HepG2 (cell line): ENCODE measurements around the gene NUAK1. TPM values are rescaled to one million over a fixed set of nuclear protein-coding genes. Genes with fewer than 3 reads are reported as not detected.

Experiments used
- ATAC-seq: fragments of 200-7000 bp; cut with Tn5 transposase; 3 replicates; pipeline ENCODE4 v1.9.1; 2020; ENCODE audit warnings: mild to moderate bottlenecking, moderate library complexity
- BruUV-seq: library from RNA; stranded (reverse); fragments of 400-500 nt; replicated peaks from 2 replicates; lab custom pipeline; 2021; lab: Mats Ljungman, UMichigan
- CTCF ChIA-PET: fragments of 300-600 bp; formaldehyde crosslinking; extraction: SDS; loops from one replicate; lab custom pipeline; 2021; ENCODE audit warnings: low total read pairs, inconsistent platforms, low intra/inter-chr PET ratio; lab: Yijun Ruan, JAX
- POLR2A ChIA-PET: fragments of 350-600 bp; sonication (Branson Sonifier 250); formaldehyde crosslinking; loops from one replicate; lab custom pipeline; 2020; ENCODE audit warnings: antibody characterized with exemption, inconsistent platforms; lab: Yijun Ruan, JAX
- DNase-seq: peaks from one replicate; pipeline ENCODE4 v3.0.0-alpha.2; 2015; ENCODE audit warnings: low spot score
- FAIRE-seq: peaks from 3 replicates; lab custom pipeline; 2011; peaks lifted over from hg19 to GRCh38; lab: Jason Lieb, UNC
- H2AFZ ChIP-seq: one replicate; pipeline ENCODE4 v1.6.1; 2011; ENCODE audit warnings: low read length, inconsistent platforms
- H3K27ac ChIP-seq: fragments of 300-600 bp; 3 replicates; pipeline ENCODE4 v1.8.0; 2011; ENCODE audit warnings: mixed run types, mild to moderate bottlenecking, mixed read lengths, low read length, inconsistent platforms; ENCODE audit not compliant: insufficient read depth; ENCODE audit errors: extremely low read length
- H3K27me3 ChIP-seq, 2 experiments: fragments of 200-600 bp in 1 of 2; 2 replicates in 1 of 2; 3 replicates in 1 of 2; pipeline versions ENCODE4 v1.6.0 to v1.8.0; 2011; ENCODE audit warnings: low read length in 2 of 2, mild to moderate bottlenecking in 2 of 2, moderate library complexity in 2 of 2, inconsistent platforms in 1 of 2; ENCODE audit not compliant: insufficient read depth in 2 of 2, control insufficient read depth in 1 of 2
- H3K36me3 ChIP-seq, 2 experiments: fragments of 200-600 bp in 1 of 2; replicated peaks in 1 of 2; 2 replicates in 1 of 2; 3 replicates in 1 of 2; pipeline versions ENCODE4 v1.5.1 to v1.8.0; 2011; ENCODE audit warnings: low read length in 2 of 2, inconsistent platforms in 1 of 2; ENCODE audit not compliant: insufficient read depth in 2 of 2, control insufficient read depth in 1 of 2
- H3K4me1 ChIP-seq: 2 replicates; pipeline ENCODE4 v1.5.1; 2012; ENCODE audit warnings: low read length, inconsistent platforms; ENCODE audit not compliant: insufficient read depth
- H3K4me2 ChIP-seq: 2 replicates; pipeline ENCODE4 v1.6.0; 2011; ENCODE audit warnings: low read depth, low read length, inconsistent platforms
- H3K4me3 ChIP-seq, 3 experiments: fragments of 200-600 bp in 1 of 3; sonication (generic), shearing (Covaris generic) in 1 of 3; replicated peaks in 1 of 3; 2 replicates each; pipeline ENCODE4 v1.5.1; 2011 to 2016; ENCODE audit warnings: low read length in 3 of 3, inconsistent platforms in 2 of 3, low read depth in 2 of 3, mild to moderate bottlenecking in 2 of 3, control low read depth in 1 of 3, mixed read lengths in 1 of 3; ENCODE audit not compliant: insufficient read depth in 1 of 3
- H3K79me2 ChIP-seq: one replicate; pipeline ENCODE4 v1.6.1; 2011; ENCODE audit warnings: low read length, inconsistent platforms; ENCODE audit not compliant: insufficient read depth
- H3K9ac ChIP-seq: 2 replicates; pipeline ENCODE4 v1.6.0; 2011; ENCODE audit warnings: mild to moderate bottlenecking, low read depth, low read length, inconsistent platforms; ENCODE audit not compliant: insufficient read depth
- H3K9me3 ChIP-seq: 2 replicates; pipeline ENCODE4 v1.5.1; 2012; ENCODE audit warnings: mild to moderate bottlenecking, low read length
- H4K20me1 ChIP-seq: 2 replicates; pipeline ENCODE4 v1.6.0; 2011; ENCODE audit warnings: inconsistent platforms, mild to moderate bottlenecking, low read length, moderate library complexity; ENCODE audit not compliant: insufficient read depth
- ETV6 ChIP-seq: sonication (generic); formaldehyde crosslinking; conservative IDR thresholded peaks from 2 replicates; pipeline ENCODE4 v1.4.0; 2020; ENCODE audit warnings: missing genetic modification reagents
- FOXK2 ChIP-seq: fragments of 450-650 bp; IDR thresholded peaks from 2 replicates; pipeline ENCODE4 v1.6.1; 2016
- GABPA ChIP-seq, 2 experiments: IDR thresholded peaks; 2 replicates each; pipeline ENCODE4 v1.6.1; 2011 to 2016; ENCODE audit warnings: low read depth in 2 of 2, low read length in 1 of 2, missing biosample characterization in 1 of 2, missing genetic modification characterization in 1 of 2
- ISL2 ChIP-seq: sonication (generic); formaldehyde crosslinking; IDR thresholded peaks from 2 replicates; pipeline ENCODE4 v1.5.0; 2020; ENCODE audit warnings: missing genetic modification reagents
- ISX ChIP-seq: sonication (generic); formaldehyde crosslinking; conservative IDR thresholded peaks from 2 replicates; pipeline ENCODE4 v1.5.0; 2020; ENCODE audit warnings: missing genetic modification reagents
- JDP2 ChIP-seq: sonication (generic); formaldehyde crosslinking; IDR thresholded peaks from 2 replicates; pipeline ENCODE4 v1.8.1; 2022; ENCODE audit warnings: missing genetic modification reagents, borderline replicate concordance
- MAF1 ChIP-seq: sonication (generic); formaldehyde crosslinking; IDR thresholded peaks from 2 replicates; pipeline ENCODE4 v1.5.0; 2020; ENCODE audit warnings: missing genetic modification reagents, borderline replicate concordance
- NPAS2 ChIP-seq: sonication (generic); formaldehyde crosslinking; IDR thresholded peaks from 2 replicates; pipeline ENCODE4 v1.8.0; 2022; ENCODE audit warnings: mild to moderate bottlenecking, missing genetic modification reagents, borderline replicate concordance
- POLR2AphosphoS5 ChIP-seq: IDR thresholded peaks from 2 replicates; pipeline ENCODE4 v1.6.1; 2012; ENCODE audit warnings: low read depth, low read length
- SETDB1 ChIP-seq: sonication (generic); formaldehyde crosslinking; IDR thresholded peaks from 2 replicates; pipeline ENCODE4 v1.5.1; 2020; ENCODE audit warnings: missing genetic modification reagents, mild to moderate bottlenecking, borderline replicate concordance
- SMYD3 ChIP-seq: sonication (generic); formaldehyde crosslinking; IDR thresholded peaks from 2 replicates; pipeline ENCODE4 v1.8.1; 2023; ENCODE audit warnings: mild to moderate bottlenecking, missing genetic modification reagents
- ZC3H13 ChIP-seq: sonication (generic); formaldehyde crosslinking; IDR thresholded peaks from 2 replicates; pipeline ENCODE4 v1.8.1; 2023; ENCODE audit warnings: mild to moderate bottlenecking, missing genetic modification reagents, moderate library complexity
- ZNF329 ChIP-seq: sonication (generic); formaldehyde crosslinking; IDR thresholded peaks from 2 replicates; pipeline ENCODE4 v1.9.0; 2021; ENCODE audit warnings: low read depth, mild to moderate bottlenecking, missing genetic modification reagents
- ZNF337 ChIP-seq: sonication (generic); formaldehyde crosslinking; IDR thresholded peaks from 2 replicates; pipeline ENCODE4 v1.5.1; 2020; ENCODE audit warnings: missing genetic modification reagents, low read depth, mild to moderate bottlenecking, borderline replicate concordance
- ZNF530 ChIP-seq: sonication (generic); formaldehyde crosslinking; IDR thresholded peaks from 2 replicates; pipeline ENCODE4 v1.5.0; 2020; ENCODE audit warnings: low read depth, mild to moderate bottlenecking, missing genetic modification reagents
- ZNF598 ChIP-seq: sonication (generic); formaldehyde crosslinking; IDR thresholded peaks from 2 replicates; pipeline ENCODE4 v1.5.1; 2020; ENCODE audit warnings: mild to moderate bottlenecking, missing genetic modification reagents, borderline replicate concordance
- ZNF737 ChIP-seq: sonication (generic); formaldehyde crosslinking; IDR thresholded peaks from 2 replicates; pipeline ENCODE4 v1.5.0; 2020; ENCODE audit warnings: missing genetic modification reagents, mild to moderate bottlenecking, borderline replicate concordance
- ZSCAN22 ChIP-seq: sonication (generic); formaldehyde crosslinking; IDR thresholded peaks from 2 replicates; pipeline ENCODE4 v1.4.0; 2020; ENCODE audit warnings: mild to moderate bottlenecking, missing genetic modification reagents
- WGBS: methylation state at CpG from one replicate; pipeline ENCODE4 v1.1.6; 2017; ENCODE audit warnings: low lambda C conversion rate; 5-methylcytosine and 5-hydroxymethylcytosine counted together
- in situ Hi-C: cut with HindIII; loops from 2 replicates; pipeline ENCODE4 v1.10.0; 2017; ENCODE audit warnings: low pct_unique_long_range_greater_than_20kb; ENCODE audit not compliant: extremely low pct_ligation_motif_present
- intact Hi-C: fragments of 100-400 bp; cut with micrococcal nuclease; formaldehyde crosslinking; loops from one replicate; pipeline ENCODE4 v1.10.0; 2022; ENCODE audit not compliant: unreplicated experiment
- polyA plus RNA-seq, 8 experiments: library from polyadenylated mRNA; depleted of rRNA in 3 of 8; stranded (reverse) in 7 of 8; unstranded in 1 of 8; fragments of >200 nt; fragmentation: Illumina TruSeq in 4 of 8; extraction: Trizol in 4 of 8; gene quantifications; 2 replicates each; pipeline versions ENCODE4 v1.2.1 to v1.2.3, GENCODE V29; 2011 to 2016; ENCODE audit warnings: low read depth in 4 of 8, missing spikeins in 1 of 8, mixed read lengths in 1 of 8; ENCODE audit not compliant: insufficient read depth in 1 of 8
- total RNA-seq, 5 experiments: library from RNA; depleted of rRNA; stranded (reverse); fragments of >200 nt; fragmentation: Illumina TruSeq; extraction: Trizol; gene quantifications; 2 replicates each; pipeline ENCODE4 v1.2.3, GENCODE V29; 2016; ENCODE audit warnings: low read depth in 1 of 5
- TF ChIP-seq, protein P1 (sequence below): IDR thresholded peaks from 2 replicates; pipeline ENCODE4 v1.6.1; 2016
- TF ChIP-seq, protein P2 (sequence below): sonication (generic); formaldehyde crosslinking; IDR thresholded peaks from 2 replicates; pipeline ENCODE4 v1.8.0; 2022; ENCODE audit warnings: mild to moderate bottlenecking, missing genetic modification reagents; ENCODE audit not compliant: insufficient replicate concordance

NUAK1 gene
- total and polyA plus RNA-seq, 2 of the 13 experiments (the other 11 are each of a cell fraction or from before 2014, with no cell fraction given), result 1.7 to 1.9 TPM

DNA sequence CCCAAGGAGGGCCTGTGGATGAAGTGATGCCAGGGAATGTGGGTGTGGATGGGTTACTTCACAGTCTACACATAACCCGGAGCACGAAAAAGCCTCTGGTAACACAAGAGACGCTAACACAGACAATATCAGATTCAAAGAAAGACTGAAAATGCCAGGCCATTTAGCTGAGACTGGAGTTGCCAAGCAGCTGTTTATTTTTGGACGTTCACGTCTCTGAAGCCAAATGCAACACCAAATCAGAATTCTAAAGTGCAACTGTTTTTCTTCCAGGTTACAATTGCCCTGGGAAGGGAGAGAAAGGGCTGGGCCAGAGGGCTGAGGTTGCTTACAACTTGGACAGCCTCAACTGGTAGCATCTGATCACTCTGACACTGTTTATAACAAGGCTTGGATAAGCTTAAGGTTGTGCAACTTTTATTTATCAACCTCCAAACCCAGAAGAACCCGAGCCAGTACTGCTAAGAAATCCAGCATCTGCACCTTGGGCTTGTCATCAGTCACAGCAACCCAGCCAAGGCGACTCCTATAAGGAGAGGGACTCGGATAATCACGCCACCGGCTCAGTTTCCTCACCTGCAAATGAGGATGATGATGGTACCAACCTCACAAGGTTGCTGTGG, 24.8 kb downstream of the NUAK1 start:
- H3K9me3 ChIP-seq, result no peaks in the 10 kb centered on the region
- H3K27ac ChIP-seq, result no peak overlapping the region
- H3K4me2 ChIP-seq, result no peak overlapping the region
- H3K4me1 ChIP-seq, result peaks cover 82% of the 10 kb centered on the region
- intact Hi-C loops (no loop called here), in situ Hi-C loops (no loop called here)
- H3K4me3 ChIP-seq, result no peak overlapping the region
- no peaks in the 10 kb centered on the region for H3K36me3 ChIP-seq
- 88% methylated on average over 10 of the region's 10 CpGs for WGBS
- DNase-seq (no peak), ATAC-seq (no peak), FAIRE-seq (no peak)
- POLR2A ChIA-PET, result no interaction called here
- H3K27me3 ChIP-seq, result no peaks in the 10 kb centered on the region
- CTCF ChIA-PET, result no interaction called here
- no peak overlapping the region for H3K9ac ChIP-seq
- no peak overlapping the region for H2AFZ ChIP-seq
- no TSS peak for BruUV-seq
- TF ChIP-seq GABPA (IDR thresholded peaks at IDR 0.05; ENCODE audit: low read depth, low read length) (no peak), GABPA (CRISPR knock-in tag; IDR thresholded peaks at IDR 0.05; ENCODE audit: low read depth) (no peak), JDP2 (CRISPR knock-in tag) (no peak), ZNF737 (CRISPR knock-in tag) (no peak), ISX (no peak), ZNF530 (CRISPR knock-in tag) (no peak), ZNF329 (CRISPR knock-in tag) (no peak), ZNF598 (CRISPR knock-in tag) (no peak), SETDB1 (CRISPR knock-in tag) (no peak), POLR2AphosphoS5 (no peak), ZC3H13 (no peak), ZNF337 (CRISPR knock-in tag) (no peak), ISL2 (CRISPR knock-in tag) (no peak), ZSCAN22 (CRISPR knock-in tag) (no peak), SMYD3 (CRISPR knock-in tag) (no peak), NPAS2 (no peak), ETV6 (no peak), MAF1 (CRISPR knock-in tag) (no peak), FOXK2 (no peak)
- TF ChIP-seq, protein P1, sequence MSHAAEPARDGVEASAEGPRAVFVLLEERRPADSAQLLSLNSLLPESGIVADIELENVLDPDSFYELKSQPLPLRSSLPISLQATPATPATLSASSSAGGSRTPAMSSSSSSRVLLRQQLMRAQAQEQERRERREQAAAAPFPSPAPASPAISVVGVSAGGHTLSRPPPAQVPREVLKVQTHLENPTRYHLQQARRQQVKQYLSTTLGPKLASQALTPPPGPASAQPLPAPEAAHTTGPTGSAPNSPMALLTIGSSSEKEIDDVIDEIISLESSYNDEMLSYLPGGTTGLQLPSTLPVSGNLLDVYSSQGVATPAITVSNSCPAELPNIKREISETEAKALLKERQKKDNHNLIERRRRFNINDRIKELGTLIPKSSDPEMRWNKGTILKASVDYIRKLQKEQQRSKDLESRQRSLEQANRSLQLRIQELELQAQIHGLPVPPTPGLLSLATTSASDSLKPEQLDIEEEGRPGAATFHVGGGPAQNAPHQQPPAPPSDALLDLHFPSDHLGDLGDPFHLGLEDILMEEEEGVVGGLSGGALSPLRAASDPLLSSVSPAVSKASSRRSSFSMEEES (CRISPR knock-in tag), result no peak
- TF ChIP-seq, protein P2, sequence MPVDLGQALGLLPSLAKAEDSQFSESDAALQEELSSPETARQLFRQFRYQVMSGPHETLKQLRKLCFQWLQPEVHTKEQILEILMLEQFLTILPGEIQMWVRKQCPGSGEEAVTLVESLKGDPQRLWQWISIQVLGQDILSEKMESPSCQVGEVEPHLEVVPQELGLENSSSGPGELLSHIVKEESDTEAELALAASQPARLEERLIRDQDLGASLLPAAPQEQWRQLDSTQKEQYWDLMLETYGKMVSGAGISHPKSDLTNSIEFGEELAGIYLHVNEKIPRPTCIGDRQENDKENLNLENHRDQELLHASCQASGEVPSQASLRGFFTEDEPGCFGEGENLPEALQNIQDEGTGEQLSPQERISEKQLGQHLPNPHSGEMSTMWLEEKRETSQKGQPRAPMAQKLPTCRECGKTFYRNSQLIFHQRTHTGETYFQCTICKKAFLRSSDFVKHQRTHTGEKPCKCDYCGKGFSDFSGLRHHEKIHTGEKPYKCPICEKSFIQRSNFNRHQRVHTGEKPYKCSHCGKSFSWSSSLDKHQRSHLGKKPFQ (CRISPR knock-in tag), result no peak
- H3K79me2 ChIP-seq, result no peaks in the 10 kb centered on the region
- no peaks in the 10 kb centered on the region for H4K20me1 ChIP-seq
